Osteocyte (in vitro differentiated cells): ENCODE data around the gene CORO1C. TPM values are rescaled to one million over a fixed set of nuclear protein-coding genes. Genes with fewer than 3 reads are reported as not detected.

ENCODE experiments used
- DNase-seq: peaks from one replicate; pipeline ENCODE4 v3.0.0; 2021; ENCODE audit warnings: mixed read lengths; ENCODE audit not compliant: unreplicated experiment; ENCODE audit errors: extremely low spot score
- H3K27ac Mint-ChIP-seq: one replicate; pipeline ENCODE4 v1.8.0; 2021; ENCODE audit warnings: mild to moderate bottlenecking, mixed read lengths; ENCODE audit not compliant: unreplicated experiment
- H3K27me3 Mint-ChIP-seq: one replicate; pipeline ENCODE4 v1.8.0; 2021; ENCODE audit warnings: mixed read lengths; ENCODE audit not compliant: unreplicated experiment
- H3K36me3 Mint-ChIP-seq: one replicate; pipeline ENCODE4 v1.8.0; 2021; ENCODE audit warnings: mixed read lengths; ENCODE audit not compliant: unreplicated experiment
- H3K4me1 Mint-ChIP-seq: one replicate; pipeline ENCODE4 v1.8.0; 2021; ENCODE audit warnings: mixed read lengths; ENCODE audit not compliant: unreplicated experiment
- H3K4me3 Mint-ChIP-seq: one replicate; pipeline ENCODE4 v1.8.0; 2021; ENCODE audit warnings: mild to moderate bottlenecking, moderate library complexity, mixed read lengths; ENCODE audit not compliant: unreplicated experiment
- H3K9me3 Mint-ChIP-seq: one replicate; pipeline ENCODE4 v1.8.0; 2021; ENCODE audit warnings: mixed read lengths; ENCODE audit not compliant: unreplicated experiment
- CTCF ChIP-seq: fragments of 200-600 bp; sonication (generic); IDR thresholded peaks from 2 replicates; pipeline ENCODE4 v1.5.0; 2021; ENCODE audit warnings: antibody characterized with exemption, mild to moderate bottlenecking, moderate library complexity
- total RNA-seq: library from RNA; stranded (reverse); gene quantifications from 2 replicates; pipeline ENCODE4 v1.2.1, GENCODE V29; 2021

Gene CORO1C
- total RNA-seq, 1 donor from 2014 or later = 234 TPM

- H3K27ac Mint-ChIP-seq = peak overlapping the region; percentile 74
- H3K9me3 Mint-ChIP-seq = no peaks in the 10 kb centered on the region
- H3K27me3 Mint-ChIP-seq = no peaks in the 10 kb centered on the region
- peaks cover 18% of the 10 kb centered on the region for H3K36me3 Mint-ChIP-seq
- H3K4me3 Mint-ChIP-seq = no peak overlapping the region
- H3K4me1 Mint-ChIP-seq = peaks cover 74% of the 10 kb centered on the region
- no peak for TF ChIP-seq CTCF
- no peak for DNase-seq
These were observed 63.3 kb downstream of the CORO1C start for GRCh38 chr12:108668063-108668462.

GRCh38 chr12:108667349-108667748, 64.0 kb downstream of the CORO1C start:
- no peaks in the 10 kb centered on the region for H3K9me3 Mint-ChIP-seq

GRCh38 chr12:108666401-108666881, 64.9 kb downstream of the CORO1C start:
- peaks cover 82% of the 10 kb centered on the region for H3K4me1 Mint-ChIP-seq
- DNase-seq = no peak
- no peaks in the 10 kb centered on the region for H3K27me3 Mint-ChIP-seq
- no peak overlapping the region for H3K4me3 Mint-ChIP-seq
- peaks cover 11% of the 10 kb centered on the region for H3K36me3 Mint-ChIP-seq
- H3K27ac Mint-ChIP-seq = peak overlapping the region; percentile 90
- TF ChIP-seq CTCF = no peak
- H3K9me3 Mint-ChIP-seq = no peaks in the 10 kb centered on the region

More at GRCh38 chr12:108667349-108667748, 64.0 kb downstream of the CORO1C start:
- Mint-ChIP-seq H3K36me3 (peaks cover 12% of the 10 kb centered on the region), H3K27me3 (no peaks in the 10 kb centered on the region), H3K27ac (peak overlapping the region; percentile 90), H3K4me3 (no peak overlapping the region), H3K4me1 (peaks cover 80% of the 10 kb centered on the region)
- DNase-seq = no peak
- TF ChIP-seq CTCF = no peak

GRCh38 chr12:108665608-108666202, 65.6 kb downstream of the CORO1C start:
- Mint-ChIP-seq H3K27me3 (no peaks in the 10 kb centered on the region), H3K27ac (peak overlapping the region; percentile 90), H3K4me3 (no peak overlapping the region), H3K36me3 (peaks cover 11% of the 10 kb centered on the region), H3K9me3 (no peaks in the 10 kb centered on the region), H3K4me1 (peaks cover 79% of the 10 kb centered on the region)
- DNase-seq = no peak
- TF ChIP-seq CTCF = no peak

GRCh38 chr12:108664338-108665258, 66.7 kb downstream of the CORO1C start:
- H3K4me1 Mint-ChIP-seq = peaks cover 70% of the 10 kb centered on the region
- no peaks in the 10 kb centered on the region for H3K27me3 Mint-ChIP-seq
- no peaks in the 10 kb centered on the region for H3K9me3 Mint-ChIP-seq
- peak; percentile 94 for TF ChIP-seq CTCF
- H3K36me3 Mint-ChIP-seq = peaks cover 9% of the 10 kb centered on the region
- H3K27ac Mint-ChIP-seq = peak overlapping the region; percentile 90
- H3K4me3 Mint-ChIP-seq = no peak overlapping the region
- peak; percentile 92 for DNase-seq
